OCI-LY3 (cell line): ENCODE measurements around the gene ZNF277.

Experiments used
- H2AFZ ChIP-seq: fragments of 200-600, 300-600 bp; shearing (Covaris generic); 2 replicates; pipeline ENCODE4 v1.6.0; 2014; ENCODE audit warnings: antibody characterized with exemption, low read depth, low read length
- H3K27ac ChIP-seq: fragments of 200-600, 300-600 bp; sonication (generic); 2 replicates; pipeline ENCODE4 v1.5.1; 2014; ENCODE audit warnings: mild to moderate bottlenecking, low read length, moderate library complexity, mixed read lengths
- H3K27me3 ChIP-seq: fragments of 200-600, 300-600 bp; sonication (generic); 2 replicates; pipeline ENCODE4 v1.6.1; 2014; ENCODE audit warnings: low read depth, low read length, mixed read lengths
- H3K36me3 ChIP-seq: fragments of 200-600, 300-600 bp; sonication (generic); replicated peaks from 2 replicates; pipeline ENCODE3; 2014; ENCODE audit warnings: low read depth, low read length, mixed read lengths
- H3K4me1 ChIP-seq: fragments of 300-600, 200-600 bp; sonication (generic); 2 replicates; pipeline ENCODE4 v1.6.1; 2014; ENCODE audit warnings: low read length, mixed read lengths
- H3K4me2 ChIP-seq: fragments of 200-600, 300-600 bp; sonication (generic); 2 replicates; pipeline ENCODE4 v1.6.1; 2014; ENCODE audit warnings: low read length, mixed read lengths
- H3K4me3 ChIP-seq: fragments of 300-600, 200-600 bp; sonication (generic); 2 replicates; pipeline ENCODE4 v1.5.1; 2014; ENCODE audit warnings: antibody characterized with exemption, mild to moderate bottlenecking, low read length, moderate library complexity
- H3K79me2 ChIP-seq: fragments of 300-600, 200-600 bp; shearing (Covaris generic); 2 replicates; pipeline ENCODE4 v1.6.1; 2014; ENCODE audit warnings: mild to moderate bottlenecking, low read length, mixed read lengths
- H3K9ac ChIP-seq: fragments of 300-600, 200-600 bp; shearing (Covaris generic); 2 replicates; pipeline ENCODE4 v1.6.0; 2014; ENCODE audit warnings: mild to moderate bottlenecking, low read length, moderate library complexity
- H3K9me3 ChIP-seq: fragments of 200-600, 300-600 bp; shearing (Covaris generic); 2 replicates; pipeline ENCODE4 v1.6.1; 2014; ENCODE audit warnings: low read length, mixed read lengths; ENCODE audit not compliant: insufficient read depth
- H4K20me1 ChIP-seq: fragments of 200-600, 300-600 bp; sonication (generic); 2 replicates; pipeline ENCODE4 v1.6.1; 2016; ENCODE audit warnings: low read length, mixed read lengths; ENCODE audit not compliant: insufficient read depth
- CTCF ChIP-seq: fragments of 200-600, 300-600 bp; sonication (generic); IDR thresholded peaks from 2 replicates; pipeline ENCODE4 v1.5.1; 2014; ENCODE audit warnings: antibody characterized with exemption, low read length, low read depth
- EZH2phosphoT487 ChIP-seq: fragments of 200-600 bp; shearing (Covaris generic); IDR thresholded peaks from 2 replicates; pipeline ENCODE4 v1.6.1; 2018; ENCODE audit warnings: antibody characterized with exemption, mixed run types, low read depth

ZNF277 gene

GRCh38 chr7:112167147-112167546, 39.3 kb upstream of the ZNF277 start:
- no peak overlapping the region for H3K27ac ChIP-seq
- H3K4me2 ChIP-seq, result no peak overlapping the region
- no peak for TF ChIP-seq CTCF
- no peak for TF ChIP-seq EZH2phosphoT487
- H3K9me3 ChIP-seq, result no peaks in the 10 kb centered on the region
- H3K79me2 ChIP-seq, result no peaks in the 10 kb centered on the region
- no peaks in the 10 kb centered on the region for H4K20me1 ChIP-seq
- H3K4me3 ChIP-seq, result no peak overlapping the region
- no peak overlapping the region for H3K9ac ChIP-seq
- no peaks in the 10 kb centered on the region for H3K36me3 ChIP-seq
- no peaks in the 10 kb centered on the region for H3K27me3 ChIP-seq
- no peak overlapping the region for H2AFZ ChIP-seq
- H3K4me1 ChIP-seq, result no peaks in the 10 kb centered on the region

- no peak overlapping the region for H3K9ac ChIP-seq
- TF ChIP-seq CTCF (no peak), EZH2phosphoT487 (no peak)
- H3K4me3 ChIP-seq, result no peak overlapping the region
- no peaks in the 10 kb centered on the region for H3K4me1 ChIP-seq
- no peaks in the 10 kb centered on the region for H3K79me2 ChIP-seq
- H3K27me3 ChIP-seq, result no peaks in the 10 kb centered on the region
- H2AFZ ChIP-seq, result no peak overlapping the region
- H3K27ac ChIP-seq, result no peak overlapping the region
- no peaks in the 10 kb centered on the region for H3K9me3 ChIP-seq
- H3K36me3 ChIP-seq, result no peaks in the 10 kb centered on the region
- no peaks in the 10 kb centered on the region for H4K20me1 ChIP-seq
- no peak overlapping the region for H3K4me2 ChIP-seq
Observed at GRCh38 chr7:112168915-112169314, 37.6 kb upstream of the ZNF277 start.

- no peak overlapping the region for H2AFZ ChIP-seq
- H3K27ac ChIP-seq, result no peak overlapping the region
- no peaks in the 10 kb centered on the region for H3K4me1 ChIP-seq
- no peak overlapping the region for H3K4me2 ChIP-seq
- no peaks in the 10 kb centered on the region for H3K79me2 ChIP-seq
- H4K20me1 ChIP-seq, result no peaks in the 10 kb centered on the region
- H3K9me3 ChIP-seq, result no peaks in the 10 kb centered on the region
- H3K9ac ChIP-seq, result no peak overlapping the region
- H3K36me3 ChIP-seq, result no peaks in the 10 kb centered on the region
- 0 out of 2 replicates have a peak, but pooled peaks cover 4% of the 10 kb centered on the region for H3K27me3 ChIP-seq
- H3K4me3 ChIP-seq, result no peak overlapping the region
- TF ChIP-seq CTCF, result no peak
- TF ChIP-seq EZH2phosphoT487, result no peak
Observed at GRCh38 chr7:112171673-112172072, 34.8 kb upstream of the ZNF277 start.

- H3K4me1 ChIP-seq, result no peaks in the 10 kb centered on the region
- no peak overlapping the region for H3K4me3 ChIP-seq
- H4K20me1 ChIP-seq, result no peaks in the 10 kb centered on the region
- H3K27me3 ChIP-seq, result 0 out of 2 replicates have a peak, but pooled peaks cover 7% of the 10 kb centered on the region
- H3K9me3 ChIP-seq, result no peaks in the 10 kb centered on the region
- no peak overlapping the region for H3K4me2 ChIP-seq
- no peaks in the 10 kb centered on the region for H3K79me2 ChIP-seq
- no peak overlapping the region for H2AFZ ChIP-seq
- TF ChIP-seq CTCF (no peak), EZH2phosphoT487 (no peak)
- no peak overlapping the region for H3K27ac ChIP-seq
- no peak overlapping the region for H3K9ac ChIP-seq
- H3K36me3 ChIP-seq, result no peaks in the 10 kb centered on the region
Observed at GRCh38 chr7:112172870-112173567, 33.5 kb upstream of the ZNF277 start.
